Measurements from ENCODE around the gene RAB30.

Gene RAB30

GRCh38 chr11:82936261-82936660 lies 135.4 kb downstream of the RAB30 start:
- DNase-seq: no peak

- DNase-seq: no peak
These were observed 139.1 kb downstream of the RAB30 start for GRCh38 chr11:82932564-82932963.

GRCh38 chr11:82930734-82931133 lies 141.0 kb downstream of the RAB30 start:
- DNase-seq: no peak

GRCh38 chr11:82930229-82930628 lies 141.5 kb downstream of the RAB30 start:
- DNase-seq: no peak

- DNase-seq: no peak
These were observed 142.6 kb downstream of the RAB30 start for GRCh38 chr11:82929121-82929520.

- DNase-seq: peak; percentile 21
These were observed 144.3 kb downstream of the RAB30 start for GRCh38 chr11:82927264-82927880.

- DNase-seq: no peak
These were observed 147.0 kb downstream of the RAB30 start for GRCh38 chr11:82924522-82925224.

All from effector CD4-positive, alpha-beta T cell (primary cell).